ENCODE measurements around the gene IPO5.

- TF ChIP-seq POLR2A (IDR thresholded peaks at IDR 0.05): no peak
- no peak for TF ChIP-seq CTCF (IDR thresholded peaks at IDR 0.05)
- TF ChIP-seq EP300 (IDR thresholded peaks at IDR 0.05): no peak
These were observed 33.4 kb downstream of the IPO5 start for GRCh38 chr13:97986835-97987234.

All from sigmoid colon (tissue), 4 donors.